GM04503 (cell line): Measurements from ENCODE around the gene VSTM2B.

ENCODE experiments used
- DNase-seq: peaks from one replicate; pipeline ENCODE4 v3.0.0-alpha.2; 2012; ENCODE audit warnings: low read depth

Gene VSTM2B

DNA sequence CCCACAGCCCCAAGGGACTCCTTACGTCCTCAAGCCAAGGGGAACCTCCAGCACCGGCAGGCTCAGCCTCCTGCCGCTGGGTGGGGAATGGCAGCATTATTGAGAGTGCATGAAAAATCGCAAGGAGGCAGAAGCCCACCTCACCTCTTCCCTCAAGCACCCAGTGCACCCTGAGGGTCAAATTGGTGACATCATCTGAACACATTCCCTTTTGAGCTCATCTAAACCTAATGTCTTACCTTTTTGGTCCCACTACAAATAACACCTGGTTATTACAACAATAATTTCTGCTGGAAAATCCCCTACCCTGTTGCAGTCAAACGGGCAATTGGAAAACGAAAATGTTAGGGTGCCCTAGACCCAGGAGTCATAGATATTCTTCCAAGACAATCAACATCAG is 68.1 kb downstream of the VSTM2B start:
- no peak for DNase-seq

DNA sequence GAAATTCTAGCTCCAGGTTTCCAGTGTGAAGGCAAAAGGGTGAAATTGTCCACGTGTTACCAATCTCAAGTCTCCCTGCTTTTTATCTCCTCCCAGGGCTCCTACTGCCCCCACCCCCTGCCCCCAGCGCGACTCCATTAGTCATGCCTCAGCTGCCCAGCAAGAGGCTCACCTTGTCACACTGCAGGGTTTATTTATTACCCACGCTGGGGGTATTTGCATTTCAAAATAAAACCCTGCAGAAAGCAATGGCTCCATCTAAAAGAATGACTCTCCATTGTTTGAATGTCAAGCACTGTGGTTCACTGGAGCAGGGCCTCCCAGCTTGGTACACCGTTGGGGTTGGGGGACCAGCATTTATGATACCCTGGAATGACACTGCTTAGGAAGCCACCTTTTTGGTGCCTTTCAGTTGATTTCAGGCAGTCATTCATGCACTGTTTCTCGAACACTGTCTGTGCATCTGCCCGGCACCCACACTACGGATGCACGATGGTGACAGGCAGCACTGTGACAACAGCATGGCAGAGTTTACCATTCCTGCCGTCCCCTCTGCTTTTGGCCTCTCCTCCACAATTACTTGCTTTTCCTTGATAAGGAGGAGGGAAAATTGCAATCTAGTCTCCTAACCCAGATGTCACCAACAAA is 70.4 kb downstream of the VSTM2B start:
- no peak for DNase-seq

DNA sequence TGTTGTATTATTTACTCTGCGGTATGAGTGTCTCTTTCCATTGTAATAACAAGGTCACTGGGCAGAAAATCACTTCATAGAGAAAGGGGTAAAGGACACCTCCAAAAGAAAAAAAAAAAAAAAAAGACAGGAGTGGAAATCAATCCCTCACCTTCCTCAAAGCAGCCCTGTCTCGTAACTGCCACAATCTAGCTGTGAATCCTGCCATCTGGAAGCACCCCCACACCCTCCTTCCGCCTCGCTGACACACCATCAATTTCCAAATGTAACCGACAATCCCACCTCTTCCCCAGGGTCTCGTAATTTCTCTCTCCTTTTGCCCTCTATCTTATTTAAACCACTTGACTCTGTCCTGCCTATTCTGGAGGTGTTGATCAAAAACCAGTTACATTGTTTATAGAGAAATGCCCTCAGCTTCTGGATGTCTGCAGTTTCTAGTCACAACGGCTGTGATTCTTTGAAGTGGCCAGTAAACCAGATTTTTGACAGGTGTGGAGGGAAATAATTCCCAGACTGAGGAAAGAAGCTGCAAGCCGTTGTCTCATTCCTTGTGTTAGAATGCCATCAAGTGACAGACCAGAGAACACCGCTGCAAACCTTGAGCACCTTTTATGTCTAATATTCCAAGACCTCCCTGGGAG is 71.2 kb downstream of the VSTM2B start:
- no peak for DNase-seq

DNA sequence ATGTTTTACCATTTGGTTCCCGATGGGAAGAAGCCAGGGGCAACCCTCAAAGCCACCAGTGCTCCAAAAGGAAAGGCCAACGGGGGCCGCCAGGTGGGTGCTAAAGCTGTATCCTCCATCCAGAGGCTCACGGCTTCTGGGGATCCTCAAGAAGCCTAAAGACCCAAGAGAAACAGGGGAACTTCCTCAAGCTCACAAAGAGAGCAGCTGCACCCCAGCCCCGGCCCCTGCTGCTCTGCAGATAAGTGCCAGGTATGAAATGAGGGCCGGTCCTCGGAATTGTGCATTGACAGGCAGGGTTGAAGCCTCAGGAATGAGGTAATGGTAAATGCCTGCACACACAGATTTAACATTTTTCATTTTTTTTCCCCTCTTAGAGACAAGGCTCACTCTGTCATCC is 72.2 kb downstream of the VSTM2B start:
- no peak for DNase-seq

DNA sequence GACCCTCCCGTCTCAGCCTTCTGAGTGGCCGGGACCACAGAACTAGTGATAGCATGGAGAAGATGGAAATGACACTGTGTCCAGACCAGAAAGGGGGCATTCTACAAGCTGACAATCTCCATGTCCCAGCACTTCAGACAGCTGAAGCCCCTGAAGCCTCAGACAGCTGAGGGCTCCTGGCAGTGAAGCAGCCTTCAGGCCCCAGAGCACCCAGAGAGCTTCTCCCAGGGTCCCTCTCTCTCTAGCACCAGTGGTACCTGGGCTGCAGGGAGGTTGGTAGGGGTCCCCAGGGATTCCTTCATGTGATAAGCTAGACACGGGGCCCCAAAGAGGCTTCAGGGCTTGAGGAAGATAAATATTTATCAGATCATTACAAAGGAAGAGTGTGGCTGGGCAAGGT is 72.7 kb downstream of the VSTM2B start:
- no peak for DNase-seq

DNA sequence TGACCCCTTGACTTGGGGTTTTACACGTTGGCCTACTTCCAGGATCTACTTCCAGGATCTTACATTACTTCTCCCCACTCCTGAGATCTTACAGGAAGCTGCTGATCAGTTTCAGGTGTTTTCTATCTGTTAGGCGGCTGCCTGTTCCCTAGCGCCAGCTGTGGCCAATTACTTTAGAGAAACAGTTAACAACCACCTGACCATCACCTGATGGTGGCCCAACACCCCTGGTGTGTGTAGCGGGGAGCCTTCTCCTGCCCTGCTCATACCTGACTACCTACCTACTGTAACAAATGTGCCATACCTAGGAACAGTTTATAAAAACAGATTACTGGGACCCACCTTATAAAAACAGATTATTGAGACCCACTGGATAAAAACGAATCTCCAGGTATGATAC is 77.5 kb downstream of the VSTM2B start:
- no peak for DNase-seq

DNA sequence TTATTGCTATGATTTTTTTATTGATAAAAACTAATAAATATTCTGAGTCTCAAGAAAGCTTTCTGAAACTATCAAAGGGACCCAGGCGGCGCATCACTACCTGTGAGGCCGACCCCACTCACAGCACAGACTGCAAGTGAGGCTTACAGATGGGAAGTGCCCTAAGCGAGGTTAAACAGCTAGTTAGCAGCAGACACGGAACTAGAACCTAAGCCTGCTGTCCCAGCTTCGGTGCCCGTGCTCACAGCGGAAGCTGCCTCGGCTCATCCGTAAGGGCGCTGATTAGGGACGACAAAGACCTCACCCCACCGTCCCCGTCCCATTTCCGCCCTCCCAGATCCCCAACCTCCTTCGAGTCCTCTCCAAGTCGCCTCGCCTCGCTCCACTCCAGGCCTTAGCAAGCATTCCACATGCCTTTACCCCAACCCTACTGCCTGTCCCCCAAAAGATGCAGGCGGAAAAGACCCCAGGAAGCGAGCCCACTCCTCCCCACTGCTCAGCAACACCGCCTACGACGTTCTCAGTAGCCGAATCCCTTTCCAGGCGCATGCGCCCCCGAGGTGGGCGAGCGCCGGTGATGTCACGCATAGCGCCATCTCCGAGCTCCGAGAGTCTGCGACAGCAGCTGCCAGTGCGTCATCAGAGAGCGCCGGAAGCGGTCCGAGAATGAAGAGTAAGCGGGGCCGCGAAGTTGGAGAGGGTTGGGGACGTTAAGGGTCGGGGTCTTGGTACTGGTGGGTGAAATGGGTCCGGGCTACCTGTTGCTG is 80.0 kb downstream of the VSTM2B start, which contains the start of gene POP4:
POP4 (plus strand) TSS at position 631 of the 767 bp plus-strand sequence; CDS start at position 667, 36 bp downstream.
- DNase-seq, result peak; percentile 60

DNA sequence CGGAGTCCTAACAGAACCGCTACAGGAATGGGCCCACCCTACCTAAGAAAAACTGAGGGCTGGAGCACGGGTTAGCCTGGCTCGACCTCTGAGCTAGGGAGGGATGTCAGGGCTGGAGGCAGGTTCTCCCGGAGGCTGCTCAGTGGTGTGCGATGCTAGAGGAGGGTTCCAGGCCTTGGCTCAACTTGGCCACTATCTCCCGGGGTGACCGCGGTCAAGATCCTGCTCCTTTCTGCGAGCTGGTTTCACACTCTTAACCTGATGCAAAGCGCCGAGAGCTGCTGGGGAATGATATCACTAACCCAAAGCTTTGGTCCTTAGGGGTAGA is 80.6 kb downstream of the VSTM2B start:
- DNase-seq, result no peak

DNA sequence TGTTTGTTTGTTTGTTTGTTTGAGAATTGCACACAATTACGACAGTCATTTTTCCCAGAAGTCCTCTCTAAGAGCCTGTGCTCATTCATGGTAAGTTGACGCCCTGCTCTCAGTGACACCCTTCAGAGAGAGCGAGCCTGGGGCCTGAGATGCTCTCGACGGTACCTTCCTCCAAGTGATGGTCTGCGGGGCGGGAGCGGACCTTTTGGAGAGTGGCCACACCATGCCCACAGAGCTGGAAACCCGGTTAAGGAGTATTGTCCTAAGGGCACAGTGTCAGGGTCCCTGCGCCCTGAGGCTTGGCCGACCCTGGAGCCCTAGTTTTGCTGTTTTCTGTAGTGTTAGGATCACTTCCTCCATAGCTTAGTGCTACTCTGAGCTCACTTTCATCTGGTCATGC is 83.8 kb downstream of the VSTM2B start:
- DNase-seq, result no peak

DNA sequence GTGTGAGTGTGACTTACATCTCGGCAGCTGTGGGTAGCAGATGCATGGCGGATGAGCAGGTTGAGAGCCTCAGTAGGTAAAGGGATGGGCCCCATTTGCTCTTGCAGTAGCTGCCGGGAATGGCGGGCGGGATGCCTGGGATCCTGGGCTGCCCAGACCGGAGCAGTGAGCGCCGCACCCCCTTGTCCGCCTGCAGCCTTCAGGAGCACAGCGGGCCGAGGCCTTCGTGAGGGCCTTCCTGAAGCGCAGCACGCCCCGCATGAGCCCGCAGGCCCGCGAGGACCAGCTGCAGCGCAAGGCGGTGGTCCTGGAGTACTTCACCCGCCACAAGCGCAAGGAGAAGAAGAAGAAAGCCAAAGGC is 84.4 kb downstream of the VSTM2B start:
- no peak for DNase-seq

DNA sequence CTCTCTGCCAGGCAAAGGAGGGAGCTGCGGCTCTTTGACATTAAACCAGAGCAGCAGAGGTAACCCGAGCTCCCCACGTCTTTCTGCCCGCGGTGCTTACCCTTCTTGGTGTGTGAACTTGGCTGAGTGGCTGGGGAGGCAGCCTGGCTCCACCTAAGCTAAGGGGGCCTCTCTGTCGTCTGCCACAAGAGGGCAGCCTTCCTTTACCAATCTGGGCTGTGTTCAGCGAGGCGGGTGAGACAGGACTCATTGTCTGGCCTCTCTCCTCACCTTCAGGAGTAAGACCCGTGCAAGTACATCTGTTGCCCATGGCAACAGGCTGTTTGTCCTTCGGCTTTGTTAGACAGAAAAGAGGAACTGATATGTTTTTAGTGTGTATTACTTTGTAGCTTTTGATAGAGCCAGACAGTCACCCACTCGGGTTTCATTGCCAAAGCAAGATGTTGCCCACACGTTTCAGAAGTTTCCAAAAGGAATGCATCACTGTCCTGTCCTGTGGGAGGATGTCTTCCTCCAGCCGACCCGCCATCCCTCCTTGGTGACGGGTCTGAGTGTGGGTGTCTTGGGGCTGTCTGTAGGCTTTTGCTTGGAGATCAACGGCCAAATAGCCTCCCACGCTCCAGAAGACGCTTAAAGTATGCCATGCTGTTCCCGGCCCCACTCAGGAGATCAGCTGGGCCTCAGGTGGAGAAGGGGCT is 84.9 kb downstream of the VSTM2B start:
- DNase-seq, result peak; percentile 34

DNA sequence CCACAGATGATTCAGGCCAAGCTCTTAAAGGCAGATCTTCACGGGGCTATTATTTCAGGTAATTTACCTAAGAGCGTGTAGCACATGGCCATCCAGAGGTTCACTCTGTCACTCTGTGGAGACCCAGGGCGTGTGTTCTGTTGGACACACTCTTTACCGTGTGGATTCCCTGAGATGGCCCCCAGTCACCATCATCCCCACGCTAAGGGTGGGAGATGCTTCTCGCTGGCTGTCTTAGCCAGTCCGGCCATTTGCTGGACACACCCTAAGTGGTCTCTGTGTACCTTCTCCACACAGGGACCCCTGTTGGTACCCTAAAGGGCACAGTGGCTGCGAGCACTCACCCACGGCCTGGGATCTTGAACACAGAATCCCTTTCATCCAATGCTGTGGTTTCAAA is 86.3 kb downstream of the VSTM2B start:
- no peak for DNase-seq

DNA sequence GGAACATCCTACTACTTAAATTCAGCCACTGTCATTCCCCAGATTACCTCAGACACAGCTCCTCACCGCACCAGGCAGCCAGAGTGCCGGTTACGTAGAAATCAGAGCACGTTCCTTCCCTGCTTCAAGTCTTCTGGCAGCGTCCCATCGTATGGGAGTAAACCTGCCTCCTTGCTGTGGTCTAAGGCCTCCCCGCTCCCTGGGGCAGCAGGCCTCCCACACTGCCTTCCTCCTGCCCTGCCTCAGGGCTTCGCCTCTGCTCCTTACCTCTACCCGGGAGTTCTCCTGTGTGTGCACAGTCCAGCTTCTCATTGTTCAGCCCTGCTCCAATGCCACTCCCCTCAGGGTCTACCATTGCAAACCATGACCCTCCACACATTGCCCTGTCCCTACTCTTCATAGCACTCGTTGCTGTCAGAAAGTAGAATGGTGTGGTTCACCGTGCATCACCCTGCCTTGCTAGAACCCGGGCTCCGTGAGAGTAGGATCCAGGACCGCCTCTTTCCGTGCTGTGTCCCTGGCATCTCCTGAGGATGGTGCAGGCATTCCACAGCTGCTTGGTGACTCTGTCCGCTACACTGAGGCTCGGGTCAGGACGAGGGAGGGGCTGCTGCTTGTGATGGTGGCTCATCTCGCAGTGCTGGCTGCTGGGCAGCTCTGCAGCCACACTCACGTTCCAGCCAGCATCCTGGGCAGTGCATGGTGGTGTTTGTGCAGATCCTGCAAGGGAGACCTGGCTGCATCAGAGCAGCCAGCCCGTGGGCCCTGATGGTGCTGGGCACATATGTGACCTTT is 87.2 kb downstream of the VSTM2B start:
- no peak for DNase-seq

DNA sequence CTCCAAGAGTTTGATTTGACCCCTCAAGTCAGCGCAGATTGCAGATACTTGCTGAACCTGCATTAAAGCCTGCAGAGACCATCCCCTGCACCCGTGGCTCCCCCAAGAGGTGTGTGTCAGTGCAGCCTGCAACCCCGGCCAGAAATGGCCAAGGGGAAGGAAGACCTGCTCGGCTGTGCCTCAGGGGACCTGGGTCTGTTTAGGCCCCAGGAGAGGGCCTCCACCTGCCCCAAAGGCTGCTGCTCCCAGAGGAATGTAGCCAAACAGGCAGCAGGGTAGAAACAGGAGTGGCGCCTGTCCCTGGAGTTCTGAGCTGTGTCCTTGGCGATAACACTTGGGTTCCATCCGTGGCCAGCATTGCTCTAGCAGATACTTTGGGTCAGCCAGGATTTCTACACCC is 88.3 kb downstream of the VSTM2B start:
- no peak for DNase-seq
